ENCODE measurements around the gene NAT9. TPM values are rescaled to one million over a fixed set of nuclear protein-coding genes. Genes with fewer than 3 reads are reported as not detected.

NAT9 gene
- total and polyA plus RNA-seq, 2 of the 4 experiments (the other 2 are of a cell fraction) = 48.9 to 62.0 TPM

GRCh38 chr17:74803388-74803930 lies 27.3 kb upstream of the NAT9 start:
- H3K36me3 ChIP-seq (ENCODE audit: control insufficient read depth, insufficient read depth, low read length) = peaks cover 26% of the 10 kb centered on the region
- H3K4me2 ChIP-seq (ENCODE audit: low read depth, low read length) = no peak overlapping the region
- no peak overlapping the region for H3K23ac ChIP-seq (ENCODE audit: low read depth, low read length)
- H3K27me3 ChIP-seq (ENCODE audit: control insufficient read depth, insufficient read depth, low read length) = no peaks in the 10 kb centered on the region
- H3K27ac ChIP-seq (ENCODE audit: insufficient read depth, low read length) = no peak overlapping the region
- no peak overlapping the region for H4K91ac ChIP-seq (ENCODE audit: insufficient read depth, low read depth, low read length)
- H3K79me1 ChIP-seq (ENCODE audit: low read depth in 1 of 2, low read length in 2 of 2) = no peaks in the 10 kb centered on the region
- no peak overlapping the region for H2BK120ac ChIP-seq (ENCODE audit: low read depth, low read length)
- dilution Hi-C loops (cut with HindIII; ENCODE audit: low sequenced_read_pairs, unreplicated experiment) (no loop called here), intact Hi-C loops (cut with micrococcal nuclease) (no loop called here), in situ Hi-C loops (cut with MboI; ENCODE audit: low sequenced_read_pairs) (no loop called here)
- CTCF ChIA-PET = no interaction called here
- H3K4me1 ChIP-seq (ENCODE audit: control insufficient read depth, insufficient read depth, low read length) = no peaks in the 10 kb centered on the region
- no peak overlapping the region for H3K14ac ChIP-seq (replicated peaks; ENCODE audit: low read depth, low read length)
- no peak overlapping the region for H2AK5ac ChIP-seq (ENCODE audit: low read depth, low read length)
- no peak overlapping the region for H2BK15ac ChIP-seq (ENCODE audit: low read depth, low read length)
- H3K56ac ChIP-seq (ENCODE audit: extremely low read depth, insufficient read depth, low read length) = no peak overlapping the region
- no peak overlapping the region for H4K8ac ChIP-seq (ENCODE audit: low read depth in 2 of 2, low read length in 2 of 2)
- H3K9me1 ChIP-seq (ENCODE audit: insufficient read depth, low read length) = no peaks in the 10 kb centered on the region
- no peak for ATAC-seq (ENCODE audit: low read depth)
- H3K9ac ChIP-seq (ENCODE audit: low read depth, low read length) = no peak overlapping the region
- H2AFZ ChIP-seq (replicated peaks; ENCODE audit: low read length, poor library complexity) = no peak overlapping the region
- no peak overlapping the region for H3K4ac ChIP-seq (ENCODE audit: low read depth, low read length)
- no peak for TF ChIP-seq CTCF (conservative IDR thresholded peaks at IDR 0.05; ENCODE audit: low read depth, low read length)
- TF ChIP-seq RCOR1 (IDR thresholded peaks at IDR 0.05; ENCODE audit: insufficient replicate concordance, low read length) = no peak
- no peak for TF ChIP-seq BHLHE40 (IDR thresholded peaks at IDR 0.05; ENCODE audit: low read depth, low read length)
- no peak for TF ChIP-seq RAD21 (IDR thresholded peaks at IDR 0.05; ENCODE audit: low read length)
- no peak for TF ChIP-seq FOS (IDR thresholded peaks at IDR 0.05; ENCODE audit: low read depth, low read length)
- TF ChIP-seq NFE2L2 (IDR thresholded peaks at IDR 0.05; ENCODE audit: low read depth, low read length) = no peak
- no peak for TF ChIP-seq MAZ (IDR thresholded peaks at IDR 0.05; ENCODE audit: borderline replicate concordance, low read depth, low read length)
- TF ChIP-seq SMC3 (IDR thresholded peaks at IDR 0.05; ENCODE audit: low read depth, low read length) = no peak
- TF ChIP-seq ELK1 (IDR thresholded peaks at IDR 0.05; ENCODE audit: borderline replicate concordance, low read depth, low read length) = no peak
- no peak for TF ChIP-seq MAFK (IDR thresholded peaks at IDR 0.05; ENCODE audit: low read depth, low read length)
- no peak for TF ChIP-seq RFX5 (IDR thresholded peaks at IDR 0.05; ENCODE audit: low read depth, low read length)
- TF ChIP-seq USF2 (IDR thresholded peaks at IDR 0.05; ENCODE audit: low read depth, low read length) = no peak
- no peak for TF ChIP-seq CHD1 (IDR thresholded peaks at IDR 0.05; ENCODE audit: low read depth, low read length)
- TF ChIP-seq POLR2A (IDR thresholded peaks at IDR 0.05; ENCODE audit: low read depth, low read length) = no peak
- no peak for TF ChIP-seq CEBPB (IDR thresholded peaks at IDR 0.05; ENCODE audit: low read depth, low read length)
- TF ChIP-seq MXI1 (IDR thresholded peaks at IDR 0.05; ENCODE audit: borderline replicate concordance, low read depth, low read length) = no peak
- H4K20me1 ChIP-seq (ENCODE audit: insufficient read depth, low read length) = no peaks in the 10 kb centered on the region
- DNase-seq = no peak
- POLR2A ChIA-PET (ENCODE audit: unreplicated experiment) = no interaction called here
- no peak overlapping the region for H4K5ac ChIP-seq (ENCODE audit: low read depth, low read length)
- no peak overlapping the region for H2BK20ac ChIP-seq (ENCODE audit: low read depth, low read length)
- WGBS, 2 experiments (ENCODE audit: extremely low coverage in 2 of 2, insufficient read length in 1 of 2) = 78% methylated on average over 3 of the region's 12 CpGs; no CpG with 5 or more reads in 1 of the 2 experiments
- no peaks in the 10 kb centered on the region for H3K9me3 ChIP-seq (ENCODE audit: control insufficient read depth, insufficient read depth, low read length)
- no peak overlapping the region for H3K18ac ChIP-seq (ENCODE audit: low read depth, low read length)
- H2AK9ac ChIP-seq (replicated peaks; ENCODE audit: low read depth, low read length, poor library complexity) = no peak overlapping the region
- no peak overlapping the region for H3K4me3 ChIP-seq (ENCODE audit: insufficient read depth, low read depth, low read length)
- H2BK5ac ChIP-seq (ENCODE audit: low read depth, low read length, poor library complexity, severe bottlenecking) = no peak overlapping the region
- BruUV-seq (replicated peaks) = no TSS peak

Measured in IMR-90 (cell line).